ENCODE measurements around the gene TPX2. TPM values are rescaled to one million over a fixed set of nuclear protein-coding genes. Genes with fewer than 3 reads are reported as not detected.

The TPX2 gene
- total and polyA plus RNA-seq, 10 of the 15 experiments (the other 5 are each of a cell fraction or from before 2014, with no cell fraction given), result 29.7 to 144 (median 89.0) TPM

DNA sequence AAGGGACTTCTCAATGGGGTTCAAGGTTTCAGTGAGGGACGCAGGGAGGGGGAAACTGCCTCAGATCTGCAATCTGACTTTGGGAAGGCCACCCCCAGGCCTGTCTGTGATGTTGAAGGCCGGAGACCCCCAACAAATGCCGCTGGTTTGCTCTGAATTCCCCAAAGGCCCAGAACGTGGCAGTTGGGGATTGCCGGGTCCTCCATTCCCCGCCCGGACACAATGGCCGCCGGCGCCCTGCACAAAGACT lies 16.1 kb upstream of the TPX2 start:
- H3K4me1 ChIP-seq (ENCODE audit: control insufficient read depth, insufficient read depth, low read length), result peaks cover 17% of the 10 kb centered on the region
- H3K4me3 ChIP-seq, result peak overlapping the region; percentile 77
- H3K9ac ChIP-seq (ENCODE audit: control insufficient read depth, insufficient read depth, low read length), result peak overlapping the region; percentile 74
- ATAC-seq, result peak; percentile 60
- H4K20me1 ChIP-seq (ENCODE audit: control insufficient read depth, insufficient read depth), result no peaks in the 10 kb centered on the region
- intact Hi-C loops (cut with micrococcal nuclease; ENCODE audit: unreplicated experiment), result loop anchor here (1.0 to 5.0 kb wide), 6 partner anchors 38 to 206 kb away; no protein-coding TSS in a partner anchor
- ChIA-PET SMC1A (ENCODE audit: uncharacterized antibody, unreplicated experiment) (interaction anchor here (1.0 to 10.6 kb wide), 20 partner anchors 11 to 119 kb away, joined by 3 to 321 read pairs (median 7); no protein-coding TSS in a partner anchor), RAD21 (ENCODE audit: unreplicated experiment) (interaction anchor here (1.0 to 8.8 kb wide), 31 partner anchors 9 to 172 kb away, joined by 3 to 428 read pairs (median 6); partner anchors contain the start of genes ID1 and TPX2), CTCF (interaction anchor here (0.7 to 12.7 kb wide), 27 partner anchors 10 to 202 kb away, joined by 3 to 531 read pairs (median 9); partner anchors contain the start of genes ID1 and TPX2), POLR2A (interaction anchor here (1.0 to 6.1 kb wide), 11 partner anchors 9 to 90 kb away, joined by 4 to 72 read pairs (median 13); no protein-coding TSS in a partner anchor)
- BruUV-seq (replicated peaks), result no TSS peak
- in situ Hi-C loops (cut with MboI), result loop anchor here (5.0 kb wide), 1 partner anchor 61 kb away; no protein-coding TSS in a partner anchor
- no peak for FAIRE-seq
- peak overlapping the region; percentile 93 for H3K27ac ChIP-seq (ENCODE audit: control insufficient read depth, insufficient read depth)
- H3K79me2 ChIP-seq (ENCODE audit: control insufficient read depth, insufficient read depth, low read length), result peaks cover 48% of the 10 kb centered on the region
- WGBS (ENCODE audit: insufficient coverage, insufficient replicate concordance, low lambda C conversion rate, missing lambda C conversion rate), result under 1% methylated on average over 10 of the region's 10 CpGs
- no peaks in the 10 kb centered on the region for H3K9me3 ChIP-seq (replicated peaks; ENCODE audit: control insufficient read depth, insufficient read depth, low read length)
- peak overlapping the region; percentile 49 for H2AFZ ChIP-seq (ENCODE audit: control insufficient read depth, low read depth, low read length)
- no peak for DNase-seq (ENCODE audit: low read depth, low spot score)
- peaks cover 0 to 4% of the 10 kb centered on the region in 2 experiments; a peak in 1 of 4 replicates for H3K36me3 ChIP-seq (ENCODE audit: control insufficient read depth in 2 of 2, insufficient read depth in 2 of 2, low read length in 1 of 2)
- no peaks in the 10 kb centered on the region for H3K27me3 ChIP-seq (replicated peaks in 1 of 2; ENCODE audit: control insufficient read depth in 2 of 2, insufficient read depth in 2 of 2, low read length in 1 of 2)
- TF ChIP-seq MXI1 (IDR thresholded peaks at IDR 0.05; ENCODE audit: low read depth, low read length), result 0 out of 2 replicates have a peak, but pooled peaks have one; percentile 4
- TF ChIP-seq EZH2 (IDR thresholded peaks at IDR 0.05; ENCODE audit: borderline replicate concordance, control insufficient read depth, low read depth, low read length), result no peak
- TF ChIP-seq, protein P1, sequence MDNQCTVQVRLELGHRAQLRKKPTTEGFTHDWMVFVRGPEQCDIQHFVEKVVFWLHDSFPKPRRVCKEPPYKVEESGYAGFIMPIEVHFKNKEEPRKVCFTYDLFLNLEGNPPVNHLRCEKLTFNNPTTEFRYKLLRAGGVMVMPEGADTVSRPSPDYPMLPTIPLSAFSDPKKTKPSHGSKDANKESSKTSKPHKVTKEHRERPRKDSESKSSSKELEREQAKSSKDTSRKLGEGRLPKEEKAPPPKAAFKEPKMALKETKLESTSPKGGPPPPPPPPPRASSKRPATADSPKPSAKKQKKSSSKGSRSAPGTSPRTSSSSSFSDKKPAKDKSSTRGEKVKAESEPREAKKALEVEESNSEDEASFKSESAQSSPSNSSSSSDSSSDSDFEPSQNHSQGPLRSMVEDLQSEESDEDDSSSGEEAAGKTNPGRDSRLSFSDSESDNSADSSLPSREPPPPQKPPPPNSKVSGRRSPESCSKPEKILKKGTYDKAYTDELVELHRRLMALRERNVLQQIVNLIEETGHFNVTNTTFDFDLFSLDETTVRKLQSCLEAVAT (IDR thresholded peaks at IDR 0.05), result peak; percentile 53; the same call in 1 of the 2 replicates
- peak; percentile 92 for TF ChIP-seq YY1 (IDR thresholded peaks at IDR 0.05; ENCODE audit: low read depth, low read length)
- TF ChIP-seq ZNF622 (IDR thresholded peaks at IDR 0.05), result no peak
- 0 out of 2 replicates have a peak, but pooled peaks have one; percentile 16 for TF ChIP-seq RB1 (IDR thresholded peaks at IDR 0.05; ENCODE audit: borderline replicate concordance)
- TF ChIP-seq IKZF2 (IDR thresholded peaks at IDR 0.05), result peak in 1 of 2 experiments; percentile 17; a peak in 1 of 4 replicates
- TF ChIP-seq SMAD1 (IDR thresholded peaks at IDR 0.05; ENCODE audit: low read depth, partially characterized antibody), result no peak
- no peak for TF ChIP-seq ATF7 (IDR thresholded peaks at IDR 0.05; ENCODE audit: low read depth)
- TF ChIP-seq CHD1 (IDR thresholded peaks at IDR 0.05; ENCODE audit: low read depth, low read length), result peak; percentile 57; the same call in 1 of the 2 replicates
- no peak for TF ChIP-seq JUND (IDR thresholded peaks at IDR 0.05; ENCODE audit: low read depth, low read length)
- peak; percentile 6; the same call in 1 of the 2 replicates for TF ChIP-seq NBN (IDR thresholded peaks at IDR 0.05)
- peak overlapping the region; percentile 85 for H3K4me2 ChIP-seq (ENCODE audit: control insufficient read depth, insufficient read depth)
